ENCODE results near the gene MORC1.
A peak's percentile ranks its signal among the peaks of the same experiment; 100 is the strongest.

Gene MORC1

DNA sequence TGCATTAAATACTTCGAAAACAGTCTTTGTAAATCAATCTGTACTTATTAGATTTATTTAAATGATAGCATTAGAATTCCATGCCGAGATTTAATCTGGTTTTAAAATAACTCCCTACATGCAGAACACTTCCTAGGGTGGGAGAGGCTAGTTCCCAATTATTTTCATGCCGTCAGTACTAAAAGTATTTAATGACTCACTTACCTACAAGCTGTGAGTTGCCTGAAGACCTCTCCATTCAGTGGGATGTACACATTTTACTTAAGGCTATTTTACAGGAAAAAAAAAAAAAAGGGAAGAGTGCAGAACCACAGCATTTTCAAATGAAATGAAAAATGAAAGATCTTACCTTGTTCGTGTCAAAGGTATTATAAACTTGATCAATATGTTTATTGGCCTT is 164.7 kb downstream of the MORC1 start:
- DNase-seq (ENCODE audit: low read depth, low spot score), result no peak

DNA sequence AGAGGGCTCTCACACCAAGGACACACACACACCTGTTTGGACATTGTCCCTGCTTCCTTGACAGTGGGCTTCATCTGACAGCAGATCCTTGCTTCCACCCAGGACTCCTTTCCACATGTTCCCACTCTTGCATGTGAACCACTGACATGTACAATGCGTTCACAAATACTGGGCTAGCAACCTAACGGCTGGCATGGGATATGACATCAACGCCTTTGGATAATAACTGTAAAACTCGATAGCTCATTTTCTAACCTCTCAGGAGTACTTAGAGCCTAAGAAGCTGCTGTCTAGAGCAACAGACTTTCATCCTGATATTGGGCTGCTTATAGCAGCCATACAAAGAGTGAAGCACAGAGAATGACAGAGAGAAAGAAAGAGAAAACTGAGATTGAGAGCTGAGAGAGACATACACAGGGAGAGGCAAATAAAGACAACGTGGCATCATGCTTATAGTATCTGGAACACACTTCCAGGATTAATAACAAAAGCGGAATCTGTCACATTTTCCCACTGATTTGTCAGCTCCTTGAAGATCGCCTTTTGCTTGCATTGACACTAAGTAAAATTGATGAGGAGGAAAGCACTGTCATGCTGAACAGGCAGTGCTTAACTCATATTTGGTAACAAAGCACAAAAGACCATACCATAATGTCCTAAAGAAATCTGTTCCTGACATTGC is 166.0 kb downstream of the MORC1 start:
- H3K4me3 ChIP-seq (ENCODE audit: low read length), result no peak overlapping the region
- DNase-seq (ENCODE audit: low read depth, low spot score), result no peak

More for the DNA sequence above, 164.7 kb downstream of the MORC1 start:
- no peak overlapping the region for H3K4me3 ChIP-seq (ENCODE audit: low read length)

DNA sequence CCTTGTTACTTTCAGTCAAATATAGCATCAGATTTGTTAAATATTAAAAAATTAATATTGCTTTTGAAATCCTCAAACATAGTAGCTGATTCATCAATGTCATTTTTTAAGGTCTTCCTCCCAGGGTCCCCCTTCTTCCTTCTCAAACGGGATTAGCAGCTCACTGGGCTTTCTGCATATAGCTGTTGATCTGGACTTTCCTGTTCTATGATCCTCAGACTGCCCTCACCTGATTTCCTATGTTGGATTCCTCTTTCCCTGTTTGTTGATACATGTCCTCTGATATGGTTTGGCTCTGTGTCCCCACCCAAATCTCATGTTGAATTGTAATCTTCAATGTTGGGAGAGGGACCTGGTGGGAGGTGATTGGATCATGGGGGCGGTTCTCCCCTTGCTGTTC is 170.1 kb downstream of the MORC1 start:
- H3K4me3 ChIP-seq (ENCODE audit: low read length), result no peak overlapping the region
- no peak for DNase-seq (ENCODE audit: low read depth, low spot score)

DNA sequence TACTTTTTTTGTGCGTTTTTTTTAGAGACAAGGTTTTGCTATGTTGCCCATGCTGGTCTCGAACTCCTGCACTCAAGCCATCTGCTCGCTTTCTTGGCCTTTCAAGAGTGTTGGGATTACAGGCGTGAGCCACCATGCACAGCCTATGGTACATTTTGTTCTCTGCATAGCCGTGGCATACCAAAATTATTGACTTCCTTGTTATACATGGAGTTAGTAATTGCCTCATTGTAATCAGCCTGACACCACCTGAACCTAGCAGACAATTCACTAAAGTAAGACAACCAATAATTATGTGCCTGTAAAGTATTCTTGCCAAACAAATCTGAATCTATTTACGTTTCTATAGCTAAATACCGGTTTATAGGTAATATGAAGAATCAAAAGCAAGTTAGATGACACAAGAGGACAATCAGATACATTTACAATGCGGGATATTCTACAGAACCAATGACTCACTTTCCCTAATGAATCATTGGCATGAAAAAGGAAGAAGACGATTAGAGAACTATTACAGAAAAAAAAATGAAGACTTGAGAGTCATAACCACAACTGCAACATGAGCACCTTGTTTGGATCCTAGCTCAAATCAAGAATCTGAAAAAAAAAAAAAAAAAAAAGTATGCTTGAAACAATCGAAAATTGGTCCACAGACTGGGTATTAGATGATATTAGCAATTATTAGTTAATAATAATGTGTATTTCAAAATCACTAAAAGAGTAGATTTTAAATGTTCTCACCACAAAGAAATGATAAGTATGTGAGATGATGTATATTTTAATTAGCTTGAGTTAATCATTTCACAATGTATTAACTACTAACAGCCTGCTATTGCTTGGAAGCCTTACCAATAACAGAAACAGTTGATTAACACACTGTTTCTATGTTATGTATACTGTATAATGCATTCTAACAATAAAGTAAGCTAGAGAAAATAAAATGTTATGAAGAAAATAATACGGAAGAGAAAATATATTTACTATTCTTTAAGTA is 171.3 kb downstream of the MORC1 start:
- no peak for DNase-seq (ENCODE audit: low read depth, low spot score)
- H3K4me3 ChIP-seq (ENCODE audit: low read length), result no peak overlapping the region

DNA sequence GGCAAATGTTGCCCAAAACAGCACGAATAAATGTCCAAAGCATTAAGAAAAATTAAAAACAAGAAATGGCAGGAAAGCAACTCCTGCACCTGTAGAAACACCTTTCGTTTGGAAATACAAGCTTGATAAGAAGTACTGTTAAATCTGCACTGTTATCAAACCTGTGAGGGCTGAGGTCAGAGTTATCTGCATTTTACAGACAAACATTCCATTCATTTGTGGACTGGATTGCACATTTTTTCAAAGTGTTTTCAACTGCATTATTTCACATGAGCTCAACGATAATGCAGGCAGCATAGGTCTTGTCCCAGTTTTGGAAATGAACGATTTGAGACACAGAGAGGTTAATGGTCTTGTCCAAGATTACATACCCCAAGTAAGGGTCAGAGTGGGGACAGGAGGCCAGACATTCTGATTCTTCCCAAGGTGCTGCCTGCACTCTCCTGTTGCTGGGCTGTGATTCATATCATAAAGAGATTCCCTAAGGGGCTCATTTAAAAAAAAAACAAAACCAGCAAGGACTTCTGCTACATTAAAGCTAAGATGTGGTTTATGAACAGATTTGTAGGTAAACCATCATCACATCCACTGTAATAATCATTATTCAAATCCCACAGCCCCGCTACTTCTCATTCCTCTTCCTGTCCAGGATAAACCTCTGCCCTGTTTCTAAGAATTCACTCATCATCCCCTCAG is 177.2 kb downstream of the MORC1 start:
- no peak for DNase-seq (ENCODE audit: low read depth, low spot score)
- no peak overlapping the region for H3K4me3 ChIP-seq (ENCODE audit: low read length)

DNA sequence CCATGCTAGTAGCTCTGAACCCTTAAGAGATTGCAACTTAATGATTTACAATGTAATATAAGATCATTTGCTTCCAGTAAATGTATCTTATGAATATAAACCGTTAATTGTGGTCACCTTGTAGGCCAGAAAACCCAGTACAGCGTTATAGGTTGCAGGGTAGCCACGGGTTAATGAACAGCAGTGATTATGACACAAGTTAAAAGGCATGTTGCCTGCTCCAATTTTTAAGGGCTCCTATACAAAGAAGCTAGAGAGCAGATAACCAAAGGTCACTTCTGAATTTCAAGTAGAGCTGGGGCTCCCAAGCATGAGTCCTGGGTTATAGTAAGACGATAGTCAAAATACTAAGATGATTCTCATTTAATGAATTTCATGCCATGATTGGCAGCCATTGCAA is 177.8 kb downstream of the MORC1 start:
- no peak overlapping the region for H3K4me3 ChIP-seq (ENCODE audit: low read length)
- DNase-seq (ENCODE audit: low read depth, low spot score), result no peak

DNA sequence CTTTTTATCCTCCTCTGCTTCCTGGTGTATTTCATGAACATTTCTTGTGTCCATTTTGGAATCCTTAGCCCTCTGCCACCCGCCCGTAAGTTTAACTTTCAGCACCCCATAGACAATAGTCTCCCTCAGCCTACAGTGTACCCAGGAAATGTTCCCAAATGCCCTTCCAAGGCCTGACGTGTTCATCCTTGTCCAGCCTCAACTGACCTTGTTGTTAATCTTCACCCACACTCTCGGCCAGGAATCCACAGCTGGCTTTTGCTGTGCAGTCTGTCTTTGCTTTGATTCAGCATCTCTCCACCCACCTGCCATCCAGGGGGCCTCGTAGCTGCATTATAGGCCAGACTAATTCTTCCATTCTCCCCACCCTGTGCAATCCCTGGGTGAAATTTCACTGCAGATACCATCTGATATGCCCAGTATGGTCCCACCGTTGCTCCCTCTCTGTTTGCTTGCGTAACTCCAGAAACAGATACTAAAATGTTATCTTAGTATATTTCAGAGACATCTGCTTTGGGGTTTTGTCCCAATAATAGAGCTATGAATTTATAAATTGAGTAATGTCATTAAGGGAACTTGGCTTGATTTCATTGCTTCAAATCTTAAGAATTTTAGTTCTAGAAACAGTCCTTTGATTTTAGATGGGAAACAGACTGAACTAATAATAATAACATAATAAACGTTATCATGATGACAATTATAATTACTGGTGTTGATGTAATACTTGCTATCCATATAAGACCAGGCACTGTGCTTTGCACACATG is 180.8 kb downstream of the MORC1 start:
- H3K4me3 ChIP-seq (ENCODE audit: low read length), result no peak overlapping the region
- no peak for DNase-seq (ENCODE audit: low read depth, low spot score)

DNA sequence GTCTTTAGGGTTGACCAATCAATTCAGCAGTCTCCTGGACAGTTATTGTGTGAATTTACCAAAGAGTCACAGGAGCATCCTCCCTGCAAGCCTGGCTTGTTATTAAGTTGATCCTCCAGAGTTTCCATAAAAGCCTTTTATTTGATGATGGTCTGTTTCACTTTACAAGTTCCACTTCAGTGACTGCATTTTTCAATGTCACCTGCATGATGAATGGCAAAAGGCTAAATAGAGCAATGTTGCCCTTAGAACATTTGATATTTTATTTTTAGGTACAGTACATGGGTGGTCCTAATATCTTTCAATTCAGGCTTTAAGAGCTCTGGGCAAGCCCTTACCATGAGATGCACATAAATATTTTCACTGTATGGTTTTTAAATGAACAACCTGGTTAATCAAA is 186.9 kb downstream of the MORC1 start:
- DNase-seq (ENCODE audit: low read depth, low spot score), result no peak
- no peak overlapping the region for H3K4me3 ChIP-seq (ENCODE audit: low read length)

DNA sequence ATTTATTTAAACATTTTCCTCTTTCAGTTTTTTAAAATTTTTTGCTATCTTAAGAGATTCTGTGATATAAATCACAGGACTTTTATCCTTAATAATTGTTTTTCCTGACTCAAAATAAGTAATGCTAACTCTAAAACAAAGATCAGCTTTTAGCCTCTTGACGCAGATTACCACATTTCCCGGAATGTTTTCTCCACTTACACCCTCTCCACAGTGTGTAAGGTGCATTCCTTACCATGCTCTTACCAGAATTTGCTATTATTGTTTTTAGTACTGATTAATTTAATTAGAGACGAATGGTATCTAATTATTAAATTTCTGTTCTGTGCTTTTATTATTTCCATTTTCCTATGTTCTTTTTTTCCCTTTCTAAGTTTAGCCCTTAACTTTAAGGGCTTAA is 199.1 kb downstream of the MORC1 start:
- no peak overlapping the region for H3K4me3 ChIP-seq (ENCODE audit: low read length)
- no peak for DNase-seq (ENCODE audit: low read depth, low spot score)

DNA sequence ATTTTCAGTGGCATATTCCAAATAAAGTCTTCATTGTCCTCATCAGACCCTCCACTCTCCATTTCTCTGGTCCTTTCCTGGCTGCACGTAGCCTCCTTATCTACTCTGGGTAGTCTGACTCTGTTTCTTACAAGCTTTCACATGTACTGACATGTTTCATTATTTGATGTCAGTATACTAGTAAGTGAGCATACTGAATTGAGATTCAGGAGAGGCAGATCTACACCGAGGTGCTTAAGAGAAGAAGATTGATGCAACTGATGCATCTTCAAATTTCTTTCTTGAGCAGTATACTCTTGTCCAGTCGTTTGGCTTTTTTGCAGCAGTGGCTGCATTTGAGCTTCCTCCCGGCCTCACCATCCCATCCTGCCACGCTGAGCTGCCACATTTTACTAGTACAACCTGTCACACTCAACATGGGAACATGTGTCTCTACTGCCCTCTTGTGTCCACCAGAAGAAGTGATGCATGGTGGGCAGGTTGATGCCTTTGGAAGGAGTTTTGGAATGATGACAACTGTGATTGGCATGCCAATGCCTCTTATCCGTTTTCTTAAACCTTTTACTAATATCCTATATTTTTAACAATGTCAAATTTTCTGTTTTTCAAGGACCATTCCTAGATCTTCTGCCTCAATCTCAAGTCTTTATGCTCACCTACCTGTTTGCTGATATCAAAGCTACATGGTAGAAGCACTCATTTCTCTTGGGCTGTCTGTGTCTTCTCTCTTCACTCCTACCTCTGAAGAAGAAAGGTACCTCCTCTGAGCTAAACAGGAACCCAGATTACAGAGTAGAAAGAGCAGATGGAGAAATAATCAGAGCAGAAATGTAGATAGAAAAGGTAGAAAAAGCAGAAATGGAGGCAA is 202.9 kb downstream of the MORC1 start:
- no peak overlapping the region for H3K4me3 ChIP-seq (ENCODE audit: low read length)
- DNase-seq (ENCODE audit: low read depth, low spot score), result peak; percentile 62

DNA sequence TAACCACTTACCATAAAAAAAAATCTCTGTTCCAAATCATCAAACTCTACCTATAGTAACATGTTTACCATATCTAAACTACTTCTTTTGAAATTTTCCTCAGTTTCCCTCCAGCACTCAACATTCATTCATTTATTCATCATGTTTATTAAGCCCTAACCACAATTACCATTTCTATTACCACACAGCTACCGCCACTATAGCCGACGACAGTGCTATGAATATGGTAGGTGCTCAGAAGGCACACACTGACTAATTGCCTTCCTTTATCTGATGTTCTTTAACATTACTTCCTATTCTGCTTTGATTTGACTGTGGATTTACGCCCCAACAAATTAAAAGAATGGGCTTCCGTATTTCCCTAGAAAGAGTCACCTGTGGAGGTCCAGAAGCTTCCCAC is 208.1 kb downstream of the MORC1 start:
- no peak for DNase-seq (ENCODE audit: low read depth, low spot score)
- H3K4me3 ChIP-seq (ENCODE audit: low read length), result no peak overlapping the region

Measured in Jurkat, Clone E6-1 (cell line).